Prostate gland (tissue), 2 donors: ENCODE data around the gene AUTS2.

Experiments used
- POLR2A ChIP-seq: fragments of 450-650 bp; IDR thresholded peaks from one replicate; pipeline ENCODE4 v1.6.1; 2016; ENCODE audit warnings: antibody characterized with exemption, mild to moderate bottlenecking
- TF ChIP-seq, protein P1 (sequence below), 4 experiments: fragments of 200-600 bp in 2 of 4; fragments of 450-650 bp in 2 of 4; sonication (generic) in 2 of 4; IDR thresholded peaks; 1 replicate in 3 of 4; 2 replicates in 1 of 4; pipeline ENCODE4 v1.5.1; 2016 to 2019; ENCODE audit warnings: antibody characterized with exemption in 4 of 4, mild to moderate bottlenecking in 2 of 4, moderate library complexity in 2 of 4

GRCh38 chr7:70600993-70601392 is 1002.7 kb downstream of the AUTS2 start:
- TF ChIP-seq, protein P1, sequence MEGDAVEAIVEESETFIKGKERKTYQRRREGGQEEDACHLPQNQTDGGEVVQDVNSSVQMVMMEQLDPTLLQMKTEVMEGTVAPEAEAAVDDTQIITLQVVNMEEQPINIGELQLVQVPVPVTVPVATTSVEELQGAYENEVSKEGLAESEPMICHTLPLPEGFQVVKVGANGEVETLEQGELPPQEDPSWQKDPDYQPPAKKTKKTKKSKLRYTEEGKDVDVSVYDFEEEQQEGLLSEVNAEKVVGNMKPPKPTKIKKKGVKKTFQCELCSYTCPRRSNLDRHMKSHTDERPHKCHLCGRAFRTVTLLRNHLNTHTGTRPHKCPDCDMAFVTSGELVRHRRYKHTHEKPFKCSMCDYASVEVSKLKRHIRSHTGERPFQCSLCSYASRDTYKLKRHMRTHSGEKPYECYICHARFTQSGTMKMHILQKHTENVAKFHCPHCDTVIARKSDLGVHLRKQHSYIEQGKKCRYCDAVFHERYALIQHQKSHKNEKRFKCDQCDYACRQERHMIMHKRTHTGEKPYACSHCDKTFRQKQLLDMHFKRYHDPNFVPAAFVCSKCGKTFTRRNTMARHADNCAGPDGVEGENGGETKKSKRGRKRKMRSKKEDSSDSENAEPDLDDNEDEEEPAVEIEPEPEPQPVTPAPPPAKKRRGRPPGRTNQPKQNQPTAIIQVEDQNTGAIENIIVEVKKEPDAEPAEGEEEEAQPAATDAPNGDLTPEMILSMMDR (IDR thresholded peaks at IDR 0.05): no peak
- TF ChIP-seq POLR2A: no peak
